ENCODE results near the gene DDC. TPM values are rescaled to one million over a fixed set of nuclear protein-coding genes. Genes with fewer than 3 reads are reported as not detected.
A peak's percentile ranks its signal among the peaks of the same experiment; 100 is the strongest.

DDC gene
- total and polyA plus RNA-seq, 4 donors: 0.23 to 3.1 (median 1.6) TPM

GRCh38 chr7:50422858-50423257 lies 142.3 kb downstream of the DDC start:
- H3K27me3 ChIP-seq (ENCODE audit: control insufficient read depth in 3 of 3, insufficient read depth in 3 of 3, low read length in 2 of 3): no peaks in the 10 kb centered on the region
- H3K4me3 ChIP-seq: no peak overlapping the region
- H3K27ac ChIP-seq (ENCODE audit: low read depth in 1 of 2, low read length in 1 of 2): no peak overlapping the region
- ATAC-seq (ENCODE audit: insufficient read depth, low FRiP score): no peak
- H3K9ac ChIP-seq (ENCODE audit: insufficient read depth in 1 of 2, low read length in 2 of 2): no peak overlapping the region
- no peak for DNase-seq
- no peak for TF ChIP-seq CTCF (IDR thresholded peaks at IDR 0.05; ENCODE audit: control extremely low read depth, extremely low read depth)
- H3K36me3 ChIP-seq (ENCODE audit: control insufficient read depth in 4 of 4, insufficient read depth in 4 of 4, low read length in 4 of 4): no peaks in the 10 kb centered on the region
- no peaks in the 10 kb centered on the region for H3K4me1 ChIP-seq (ENCODE audit: control insufficient read depth in 5 of 5, insufficient read depth in 5 of 5, low read length in 5 of 5)
- H3K9me3 ChIP-seq (ENCODE audit: control insufficient read depth in 4 of 4, insufficient read depth in 3 of 4, low read length in 3 of 4): peaks cover 0 to 2% (median 0%) of the 10 kb centered on the region in 4 donors
- 73 to 93% methylated on average over 6 of the region's 6 CpGs for WGBS, 2 donors

- peaks cover 0 to 2% (median 0%) of the 10 kb centered on the region in 4 donors for H3K9me3 ChIP-seq (ENCODE audit: control insufficient read depth in 4 of 4, insufficient read depth in 3 of 4, low read length in 3 of 4)
- H3K4me1 ChIP-seq (ENCODE audit: control insufficient read depth in 5 of 5, insufficient read depth in 5 of 5, low read length in 5 of 5): no peaks in the 10 kb centered on the region
- no peaks in the 10 kb centered on the region for H3K36me3 ChIP-seq (ENCODE audit: control insufficient read depth in 4 of 4, insufficient read depth in 4 of 4, low read length in 4 of 4)
- 74 to 78% methylated on average over 3 of the region's 3 CpGs for WGBS, 2 donors
- H3K27ac ChIP-seq (ENCODE audit: low read depth in 1 of 2, low read length in 1 of 2): no peak overlapping the region
- no peak for TF ChIP-seq CTCF (IDR thresholded peaks at IDR 0.05; ENCODE audit: control extremely low read depth, extremely low read depth)
- H3K4me3 ChIP-seq: no peak overlapping the region
- DNase-seq (no peak), ATAC-seq (ENCODE audit: insufficient read depth, low FRiP score) (no peak)
- H3K9ac ChIP-seq (ENCODE audit: insufficient read depth in 1 of 2, low read length in 2 of 2): no peak overlapping the region
- H3K27me3 ChIP-seq (ENCODE audit: control insufficient read depth in 3 of 3, insufficient read depth in 3 of 3, low read length in 2 of 3): no peaks in the 10 kb centered on the region
Measured at GRCh38 chr7:50421043-50421442, 144.2 kb downstream of the DDC start.

- Histone ChIP-seq H3K36me3 (ENCODE audit: control insufficient read depth in 4 of 4, insufficient read depth in 4 of 4, low read length in 4 of 4) (no peaks in the 10 kb centered on the region), H3K4me1 (ENCODE audit: control insufficient read depth in 5 of 5, insufficient read depth in 5 of 5, low read length in 5 of 5) (no peaks in the 10 kb centered on the region), H3K4me3 (no peak overlapping the region), H3K27ac (ENCODE audit: low read depth in 1 of 2, low read length in 1 of 2) (no peak overlapping the region), H3K9me3 (ENCODE audit: control insufficient read depth in 4 of 4, insufficient read depth in 3 of 4, low read length in 3 of 4) (no peaks in the 10 kb centered on the region), H3K9ac (ENCODE audit: insufficient read depth in 1 of 2, low read length in 2 of 2) (no peak overlapping the region), H3K27me3 (ENCODE audit: control insufficient read depth in 3 of 3, insufficient read depth in 3 of 3, low read length in 2 of 3) (no peaks in the 10 kb centered on the region)
- 71 to 76% methylated on average over 14 of the region's 14 CpGs for WGBS, 2 donors
- TF ChIP-seq CTCF (IDR thresholded peaks at IDR 0.05; ENCODE audit: control extremely low read depth, extremely low read depth): no peak
- ATAC-seq (ENCODE audit: insufficient read depth, low FRiP score) (no peak), DNase-seq (peak in 2 of 3 donors; percentile 26 to 31)
Measured at GRCh38 chr7:50418526-50419290, 146.5 kb downstream of the DDC start.
